IMR-90 (cell line): ENCODE data around the gene BCAS4. TPM values are rescaled to one million over a fixed set of nuclear protein-coding genes. Genes with fewer than 3 reads are reported as not detected.

ENCODE experiments used
- ATAC-seq: fragments of 200-7000 bp; cut with Tn5 transposase; 2 replicates; pipeline ENCODE4 v1.9.1; 2020; ENCODE audit warnings: low read depth, mild to moderate bottlenecking, moderate library complexity
- BruUV-seq: library from RNA; stranded (reverse); fragments of 400-500 nt; replicated peaks from 2 replicates; lab custom pipeline; 2021; lab: Mats Ljungman, UMichigan
- CTCF ChIA-PET: fragments of 300-600 bp; formaldehyde crosslinking; extraction: SDS; loops from one replicate; lab custom pipeline; 2021; ENCODE audit warnings: antibody characterized with exemption; lab: Yijun Ruan, JAX
- POLR2A ChIA-PET: fragments of 300-600 bp; sonication (Branson Sonifier 250); formaldehyde crosslinking; loops from one replicate; lab custom pipeline; 2022; ENCODE audit warnings: antibody characterized with exemption; ENCODE audit not compliant: unreplicated experiment; lab: Charles Lee
- DNase-seq: peaks from one replicate; pipeline ENCODE4 v3.0.0; 2013
- H2AFZ ChIP-seq: replicated peaks from 2 replicates; pipeline ENCODE3; 2013; ENCODE audit warnings: low read length, mild to moderate bottlenecking; ENCODE audit not compliant: poor library complexity
- H2AK5ac ChIP-seq: 2 replicates; pipeline ENCODE4 v1.6.1; 2013; ENCODE audit warnings: low read depth, low read length, inconsistent platforms
- H2AK9ac ChIP-seq: replicated peaks from 2 replicates; pipeline ENCODE3; 2013; ENCODE audit warnings: mild to moderate bottlenecking, low read depth, low read length, moderate library complexity; ENCODE audit not compliant: poor library complexity
- H2BK120ac ChIP-seq: 2 replicates; pipeline ENCODE4 v1.6.1; 2013; ENCODE audit warnings: low read depth, low read length, inconsistent platforms
- H2BK15ac ChIP-seq: 3 replicates; pipeline ENCODE4 v1.6.1; 2013; ENCODE audit warnings: low read depth, low read length, inconsistent platforms
- H2BK20ac ChIP-seq: 2 replicates; pipeline ENCODE4 v1.6.1; 2013; ENCODE audit warnings: low read depth, mild to moderate bottlenecking, inconsistent platforms, low read length, moderate library complexity
- H2BK5ac ChIP-seq: 2 replicates; pipeline ENCODE4 v1.6.1; 2013; ENCODE audit warnings: mild to moderate bottlenecking, low read depth, low read length, inconsistent platforms; ENCODE audit not compliant: poor library complexity, severe bottlenecking
- H3K14ac ChIP-seq: replicated peaks from 2 replicates; pipeline ENCODE4 v1.6.1; 2013; ENCODE audit warnings: low read depth, low read length, inconsistent platforms
- H3K18ac ChIP-seq: 2 replicates; pipeline ENCODE4 v1.6.1; 2013; ENCODE audit warnings: low read depth, low read length, control low read depth
- H3K23ac ChIP-seq: 2 replicates; pipeline ENCODE4 v1.6.1; 2013; ENCODE audit warnings: low read depth, low read length, inconsistent platforms
- H3K27ac ChIP-seq: 2 replicates; pipeline ENCODE4 v1.5.1; 2013; ENCODE audit warnings: mild to moderate bottlenecking, control low read depth, low read length; ENCODE audit not compliant: insufficient read depth
- H3K27me3 ChIP-seq: 2 replicates; pipeline ENCODE4 v1.6.1; 2013; ENCODE audit warnings: low read length; ENCODE audit not compliant: control insufficient read depth, insufficient read depth
- H3K36me3 ChIP-seq: 2 replicates; pipeline ENCODE4 v1.6.1; 2013; ENCODE audit warnings: low read length, mixed read lengths; ENCODE audit not compliant: control insufficient read depth, insufficient read depth
- H3K4ac ChIP-seq: 2 replicates; pipeline ENCODE4 v1.6.1; 2013; ENCODE audit warnings: low read depth, low read length, inconsistent platforms
- H3K4me1 ChIP-seq: 2 replicates; pipeline ENCODE4 v1.6.1; 2013; ENCODE audit warnings: low read length, mixed read lengths; ENCODE audit not compliant: control insufficient read depth, insufficient read depth
- H3K4me2 ChIP-seq: 2 replicates; pipeline ENCODE4 v1.6.1; 2013; ENCODE audit warnings: low read depth, mild to moderate bottlenecking, control low read depth, low read length, moderate library complexity
- H3K4me3 ChIP-seq: 2 replicates; pipeline ENCODE4 v1.5.1; 2013; ENCODE audit warnings: low read depth, mild to moderate bottlenecking, control low read depth, low read length, moderate library complexity; ENCODE audit not compliant: insufficient read depth
- H3K56ac ChIP-seq: 2 replicates; pipeline ENCODE4 v1.6.1; 2013; ENCODE audit warnings: low read length, inconsistent platforms; ENCODE audit not compliant: insufficient read depth; ENCODE audit errors: extremely low read depth
- H3K79me1 ChIP-seq, 2 experiments: 2 replicates each; pipeline ENCODE4 v1.6.1; 2013; ENCODE audit warnings: low read length in 2 of 2, inconsistent platforms in 1 of 2, low read depth in 1 of 2
- H3K9ac ChIP-seq: 2 replicates; pipeline ENCODE4 v1.6.1; 2013; ENCODE audit warnings: low read depth, low read length, control low read depth
- H3K9me1 ChIP-seq: 2 replicates; pipeline ENCODE4 v1.6.1; 2013; ENCODE audit warnings: low read length, inconsistent platforms; ENCODE audit not compliant: insufficient read depth
- H3K9me3 ChIP-seq: 2 replicates; pipeline ENCODE4 v1.6.1; 2013; ENCODE audit warnings: low read length; ENCODE audit not compliant: control insufficient read depth, insufficient read depth
- H4K20me1 ChIP-seq: 2 replicates; pipeline ENCODE4 v1.6.1; 2013; ENCODE audit warnings: low read length, inconsistent platforms; ENCODE audit not compliant: insufficient read depth
- H4K5ac ChIP-seq: 2 replicates; pipeline ENCODE4 v1.6.1; 2013; ENCODE audit warnings: mild to moderate bottlenecking, low read depth, low read length, control low read depth
- H4K8ac ChIP-seq, 2 experiments: 2 replicates each; pipeline ENCODE4 v1.6.1; 2013; ENCODE audit warnings: low read depth in 2 of 2, low read length in 2 of 2, control low read depth in 1 of 2, inconsistent platforms in 1 of 2
- H4K91ac ChIP-seq: 2 replicates; pipeline ENCODE4 v1.6.1; 2013; ENCODE audit warnings: low read depth, low read length, inconsistent platforms; ENCODE audit not compliant: insufficient read depth
- CEBPB ChIP-seq: IDR thresholded peaks from 2 replicates; pipeline ENCODE4 v1.6.1; 2012; ENCODE audit warnings: low read depth, low read length, improper control_type of control experiment
- FOS ChIP-seq: fragments of 150-350 bp; IDR thresholded peaks from 2 replicates; pipeline ENCODE4 v1.6.1; 2016; ENCODE audit warnings: low read depth, low read length
- RCOR1 ChIP-seq: IDR thresholded peaks from 2 replicates; pipeline ENCODE4 v1.6.1; 2012; ENCODE audit warnings: mild to moderate bottlenecking, low read length, improper control_type of control experiment; ENCODE audit not compliant: insufficient replicate concordance
- WGBS, 2 experiments: methylation state at CpG; one replicate each; pipeline versions ENCODE4 v1.1.5 to v1.1.7; 2013; ENCODE audit warnings: missing lambda C conversion rate in 2 of 2; ENCODE audit not compliant: insufficient read length in 1 of 2; ENCODE audit errors: extremely low coverage in 2 of 2; 5-methylcytosine and 5-hydroxymethylcytosine counted together
- dilution Hi-C: fragments of 300-500 bp; cut with HindIII; formaldehyde crosslinking; loops from one replicate; pipeline ENCODE4 v1.14.3; 2018; ENCODE audit warnings: low sequenced_read_pairs; ENCODE audit not compliant: unreplicated experiment
- in situ Hi-C: fragments of 300-500 bp; cut with MboI; formaldehyde crosslinking; loops from 3 replicates; pipeline ENCODE4 v1.14.3; 2019; ENCODE audit warnings: low sequenced_read_pairs, inconsistent platforms, mixed read lengths
- intact Hi-C: fragments of 100-400 bp; cut with micrococcal nuclease; formaldehyde crosslinking; loops from 2 replicates; pipeline ENCODE4 v1.10.0; 2022
- polyA plus RNA-seq, 3 experiments: library from polyadenylated mRNA; depleted of rRNA; stranded (reverse); fragments of >200 nt; gene quantifications; 2 replicates each; pipeline ENCODE4 v1.2.3, GENCODE V29; 2012; ENCODE audit warnings: low replicate concordance in 1 of 3
- total RNA-seq: library from RNA; depleted of rRNA; stranded (reverse); fragments of >200 nt; gene quantifications from 2 replicates; pipeline ENCODE4 v1.2.3, GENCODE V29; 2012
- TF ChIP-seq, protein P1 (sequence below): fragments of 150-350 bp; IDR thresholded peaks from 2 replicates; pipeline ENCODE4 v1.6.1; 2017; ENCODE audit warnings: mild to moderate bottlenecking, antibody characterized with exemption, low read length, low read depth
- TF ChIP-seq, protein P2 (sequence below): fragments of 150-350 bp; IDR thresholded peaks from 2 replicates; pipeline ENCODE4 v1.6.1; 2016; ENCODE audit warnings: low read depth, mild to moderate bottlenecking, low read length, moderate library complexity, borderline replicate concordance

The BCAS4 gene
- total and polyA plus RNA-seq, 2 of the 4 experiments (the other 2 are of a cell fraction), result 42.7 to 47.5 TPM

DNA sequence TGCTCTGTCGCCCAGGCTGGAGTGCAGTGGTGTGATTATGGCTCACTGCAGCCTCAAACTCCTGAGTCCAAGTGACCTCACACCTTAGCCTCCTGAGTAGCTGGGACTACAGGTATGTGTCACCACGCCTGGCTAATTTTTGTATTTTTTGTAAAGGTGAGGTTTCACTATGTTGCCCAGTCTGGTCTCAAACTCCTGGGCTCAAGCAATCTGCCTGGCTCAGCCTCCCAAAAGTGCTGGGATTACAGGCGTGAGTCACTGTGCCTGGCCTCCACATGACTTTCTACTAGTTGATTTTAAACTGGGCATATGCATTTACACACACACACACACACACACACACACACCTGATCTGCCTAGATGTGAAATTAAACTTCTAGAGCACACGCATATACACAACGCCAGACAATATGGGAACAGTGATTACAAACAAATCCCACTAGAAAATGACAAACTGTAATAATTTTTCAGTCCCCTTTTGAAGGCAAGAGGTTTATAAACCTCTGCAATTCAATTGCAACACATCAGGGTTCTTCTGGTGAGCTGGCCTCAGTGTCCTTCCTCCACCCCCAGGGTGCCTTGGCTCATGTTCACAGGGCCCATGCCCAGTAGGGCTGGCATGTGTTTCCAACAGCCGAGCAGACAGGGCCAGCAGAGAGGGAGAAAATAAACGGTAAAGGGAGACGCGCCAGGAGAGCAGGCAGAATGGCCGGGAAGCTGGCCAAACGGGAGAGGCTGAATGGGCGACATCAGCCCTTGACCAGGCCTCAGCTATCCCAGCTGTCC, 32.2 kb upstream of the BCAS4 start:
- Histone ChIP-seq H3K18ac (0 out of 2 replicates have a peak overlapping the region, but pooled peaks have one; percentile 31), H2BK120ac (peak overlapping the region; percentile 48; the same call in 1 of the 2 replicates), H3K23ac (no peak overlapping the region), H3K27ac (peak overlapping the region; percentile 18; the same call in 1 of the 2 replicates), H3K14ac (no peak overlapping the region), H3K36me3 (no peaks in the 10 kb centered on the region), H2AK5ac (peak overlapping the region; percentile 36; the same call in 1 of the 2 replicates), H3K4me3 (no peak overlapping the region), H3K27me3 (no peaks in the 10 kb centered on the region), H4K20me1 (no peaks in the 10 kb centered on the region), H4K8ac (peak overlapping the region in 1 of 2 experiments; percentile 44; a peak in 1 of 4 replicates), H3K79me1 (no peaks in the 10 kb centered on the region), H3K4me2 (peak overlapping the region; percentile 23; the same call in 1 of the 2 replicates), H3K9me3 (no peaks in the 10 kb centered on the region), H3K4ac (peak overlapping the region; percentile 16; the same call in 1 of the 2 replicates), H2BK20ac (peak overlapping the region; percentile 29; the same call in 1 of the 2 replicates), H2BK5ac (peak overlapping the region; percentile 65), H2BK15ac (0 out of 3 replicates have a peak overlapping the region, but pooled peaks have one; percentile 0), H3K9ac (no peak overlapping the region), H2AFZ (peak overlapping the region; percentile 75), H3K4me1 (peaks cover 11% of the 10 kb centered on the region), H4K91ac (0 out of 2 replicates have a peak overlapping the region, but pooled peaks have one; percentile 8), H2AK9ac (peak overlapping the region; percentile 31), H4K5ac (no peak overlapping the region), H3K56ac (no peak overlapping the region), H3K9me1 (peaks cover 5% of the 10 kb centered on the region; the same call in 1 of the 2 replicates)
- 7% methylated on average over 4 of the region's 12 CpGs; no CpG with 5 or more reads in 1 of the 2 experiments for WGBS, 2 experiments
- CTCF ChIA-PET, result interaction anchor here (0.9 to 1.5 kb wide), 1 partner anchor 13 kb away, joined by 4 to 6 read pairs; no protein-coding TSS in a partner anchor
- dilution Hi-C loops (no loop called here), intact Hi-C loops (no loop called here), in situ Hi-C loops (no loop called here)
- ATAC-seq (peak; percentile 77), DNase-seq (peak; percentile 76)
- TF ChIP-seq, protein P1, sequence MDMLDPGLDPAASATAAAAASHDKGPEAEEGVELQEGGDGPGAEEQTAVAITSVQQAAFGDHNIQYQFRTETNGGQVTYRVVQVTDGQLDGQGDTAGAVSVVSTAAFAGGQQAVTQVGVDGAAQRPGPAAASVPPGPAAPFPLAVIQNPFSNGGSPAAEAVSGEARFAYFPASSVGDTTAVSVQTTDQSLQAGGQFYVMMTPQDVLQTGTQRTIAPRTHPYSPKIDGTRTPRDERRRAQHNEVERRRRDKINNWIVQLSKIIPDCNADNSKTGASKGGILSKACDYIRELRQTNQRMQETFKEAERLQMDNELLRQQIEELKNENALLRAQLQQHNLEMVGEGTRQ, result peak; percentile 47; the same call in 1 of the 2 replicates
- TF ChIP-seq FOS, result peak; percentile 41
- peak; percentile 60; the same call in 1 of the 2 replicates for TF ChIP-seq CEBPB
- no peak for TF ChIP-seq RCOR1
- TF ChIP-seq, protein P2, sequence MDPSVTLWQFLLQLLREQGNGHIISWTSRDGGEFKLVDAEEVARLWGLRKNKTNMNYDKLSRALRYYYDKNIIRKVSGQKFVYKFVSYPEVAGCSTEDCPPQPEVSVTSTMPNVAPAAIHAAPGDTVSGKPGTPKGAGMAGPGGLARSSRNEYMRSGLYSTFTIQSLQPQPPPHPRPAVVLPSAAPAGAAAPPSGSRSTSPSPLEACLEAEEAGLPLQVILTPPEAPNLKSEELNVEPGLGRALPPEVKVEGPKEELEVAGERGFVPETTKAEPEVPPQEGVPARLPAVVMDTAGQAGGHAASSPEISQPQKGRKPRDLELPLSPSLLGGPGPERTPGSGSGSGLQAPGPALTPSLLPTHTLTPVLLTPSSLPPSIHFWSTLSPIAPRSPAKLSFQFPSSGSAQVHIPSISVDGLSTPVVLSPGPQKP, result no peak
- BruUV-seq, result no TSS peak
- POLR2A ChIA-PET, result no interaction called here
